ENCODE measurements around the gene MET.
A peak's percentile ranks its signal among the peaks of the same experiment; 100 is the strongest.

- no peak for TF ChIP-seq CTCF (IDR thresholded peaks at IDR 0.05 in 2 of 3, conservative IDR thresholded peaks at IDR 0.05 in 1 of 3; ENCODE audit: borderline replicate concordance in 1 of 3, insufficient read depth in 1 of 3, low read depth in 2 of 3, low read length in 2 of 3)
- no peak for TF ChIP-seq SIN3A (IDR thresholded peaks at IDR 0.05; ENCODE audit: low read depth)
- TF ChIP-seq JUND (IDR thresholded peaks at IDR 0.05): no peak
- no peak for TF ChIP-seq FOSL1 (IDR thresholded peaks at IDR 0.05; ENCODE audit: low read depth)
- TF ChIP-seq MAX (IDR thresholded peaks at IDR 0.05): no peak
- no peak for TF ChIP-seq EZH2 (IDR thresholded peaks at IDR 0.05)
- no peak for TF ChIP-seq POLR2AphosphoS5 (IDR thresholded peaks at IDR 0.05; ENCODE audit: low read depth, low read length)
- TF ChIP-seq CEBPB (IDR thresholded peaks at IDR 0.05; ENCODE audit: low read depth): peak; percentile 41; the same call in 1 of the 2 replicates
- TF ChIP-seq EZH2phosphoT487 (IDR thresholded peaks at IDR 0.05; ENCODE audit: borderline replicate concordance): no peak
- no peak for TF ChIP-seq POLR2A (IDR thresholded peaks at IDR 0.05; ENCODE audit: borderline replicate concordance, extremely low read depth, insufficient read depth, insufficient read length)
These were observed 138.5 kb downstream of the MET start for GRCh38 chr7:116810267-116811116.

All from HCT116 (cell line).